A549 treated with Mapracorat at 1 μM for 4 hours (cell line): ENCODE measurements around the gene OR51B6. TPM values are rescaled to one million over a fixed set of nuclear protein-coding genes. Genes with fewer than 3 reads are reported as not detected.

Experiments
- total RNA-seq: library from RNA; stranded (reverse); fragments of 200-300 nt; extraction: Qiagen RNA extraction; gene quantifications from 5 replicates; pipeline ENCODE4 v1.2.3, GENCODE V29; 2022

OR51B6 gene, protein sequence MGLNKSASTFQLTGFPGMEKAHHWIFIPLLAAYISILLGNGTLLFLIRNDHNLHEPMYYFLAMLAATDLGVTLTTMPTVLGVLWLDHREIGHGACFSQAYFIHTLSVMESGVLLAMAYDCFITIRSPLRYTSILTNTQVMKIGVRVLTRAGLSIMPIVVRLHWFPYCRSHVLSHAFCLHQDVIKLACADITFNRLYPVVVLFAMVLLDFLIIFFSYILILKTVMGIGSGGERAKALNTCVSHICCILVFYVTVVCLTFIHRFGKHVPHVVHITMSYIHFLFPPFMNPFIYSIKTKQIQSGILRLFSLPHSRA
- total RNA-seq = not detected in 5 replicates

DNA sequence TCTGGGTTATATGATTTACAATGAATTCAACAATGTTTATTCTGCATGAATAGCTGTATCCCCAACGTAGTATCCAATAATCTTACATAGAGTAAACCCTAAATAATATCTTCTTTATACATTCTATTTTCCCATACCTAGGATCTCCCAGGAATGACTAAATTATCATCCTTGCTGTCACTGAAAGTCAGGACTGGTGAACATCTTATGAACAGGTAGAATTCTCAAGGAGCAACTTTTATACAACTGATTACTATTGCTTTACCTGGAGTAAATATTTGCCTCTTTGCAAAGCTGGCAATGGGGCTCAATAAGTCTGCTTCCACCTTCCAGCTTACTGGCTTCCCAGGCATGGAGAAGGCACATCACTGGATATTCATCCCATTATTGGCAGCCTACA, at the start of gene OR51B6:
OR51B6 (plus strand) TSS at position 301 of the 400 bp plus-strand sequence; CDS start at position 301, 0 bp downstream.

DNA sequence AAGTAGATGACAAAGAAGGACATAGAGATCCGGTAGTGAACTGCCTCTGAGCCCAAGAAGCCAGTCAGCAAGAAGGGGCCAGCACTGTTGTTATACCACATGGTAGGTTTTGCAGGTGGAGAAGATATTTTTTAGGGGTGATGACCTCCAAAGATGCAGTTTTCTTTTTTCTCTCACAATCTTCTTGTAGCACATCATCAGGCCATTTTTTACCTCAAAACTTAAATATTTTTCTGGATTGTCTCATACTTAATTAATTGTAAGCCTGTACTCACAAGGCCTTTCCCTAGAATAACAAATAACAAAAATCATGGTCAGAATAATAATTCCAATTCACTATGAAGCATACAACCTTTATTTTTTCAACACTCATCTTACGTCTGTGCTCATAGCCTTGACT, 49.5 kb upstream of the OR51B6 start, which contains the start of gene OR51B4:
OR51B4 (minus strand) TSS at position 101 of the 400 bp plus-strand sequence; CDS start at position 101, 0 bp downstream.

DNA sequence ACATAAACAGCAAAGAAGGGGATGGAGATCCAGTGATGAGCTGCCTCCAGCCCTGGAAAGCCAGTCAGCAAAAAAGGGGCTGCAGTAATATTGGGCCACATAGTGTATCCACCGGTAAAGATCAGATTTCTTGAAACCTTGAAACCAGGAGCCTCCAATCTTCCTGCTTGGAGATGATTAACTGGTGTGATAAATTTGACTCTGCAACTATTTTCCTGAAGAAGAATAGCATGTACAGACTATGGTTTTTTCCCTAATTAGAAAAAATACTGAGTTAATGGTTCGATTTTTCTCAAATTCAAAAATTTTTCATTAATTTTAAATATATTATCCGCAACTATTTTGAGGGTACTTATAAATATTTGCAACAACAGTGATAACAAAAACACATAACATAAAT, 27.1 kb upstream of the OR51B6 start, which contains the start of gene OR51B2:
OR51B2 (minus strand) TSS at position 101 of the 400 bp plus-strand sequence; CDS start at position 101, 0 bp downstream.

GRCh38 chr11:5343474-5344335, 7.6 kb upstream of the OR51B6 start, which contains the start of gene OR51B5:
Gene OR51B5 (minus strand): TSS chr11:5343524. CDS start chr11:5343524, 0 bp downstream.

GRCh38 chr11:5383576-5383975, 32.3 kb downstream of the OR51B6 start, which contains the start of gene OR51M1:
Gene OR51M1 (plus strand): TSS chr11:5383812. CDS start chr11:5389399, 5,587 bp downstream.

Other genes with a start within 250 kb of the OR51B6 start
- not detected in 5 replicates for gene OR52A5, start 213.2 kb upstream of the OR51B6 start, total RNA-seq
- not detected in 5 replicates for gene OR52A1, start 196.8 kb upstream of the OR51B6 start, total RNA-seq
- not detected in 5 replicates for gene OR51V1, start 150.8 kb upstream of the OR51B6 start, total RNA-seq
- not detected in 5 replicates for gene HBB, start 124.4 kb upstream of the OR51B6 start, total RNA-seq
- not detected in 5 replicates for gene HBD, start 117.0 kb upstream of the OR51B6 start, total RNA-seq
- not detected in 5 replicates for gene HBG1, start 101.7 kb upstream of the OR51B6 start, total RNA-seq
- not detected in 5 replicates for gene HBG2, start 96.7 kb upstream of the OR51B6 start, total RNA-seq
- gene HBE1, start 81.6 kb upstream of the OR51B6 start, total RNA-seq = 0.20 TPM in 1 of 5 replicates, not detected in the others
- gene OR51B4, start 49.6 kb upstream of the OR51B6 start, total RNA-seq = not detected in 5 replicates
- gene OR51B2, start 27.2 kb upstream of the OR51B6 start, total RNA-seq = not detected in 5 replicates
- gene OR51B5, start 8.0 kb upstream of the OR51B6 start, total RNA-seq = 0.13 TPM in 2 of 5 replicates, not detected in the others
- gene OR51M1, start 32.3 kb downstream of the OR51B6 start, total RNA-seq = not detected in 5 replicates
- gene OR51Q1, start 70.6 kb downstream of the OR51B6 start, total RNA-seq = not detected in 5 replicates
- not detected in 5 replicates for gene OR51I1, start 90.0 kb downstream of the OR51B6 start, total RNA-seq
- not detected in 5 replicates for gene OR51I2, start 97.8 kb downstream of the OR51B6 start, total RNA-seq
- not detected in 5 replicates for gene OR52D1, start 137.2 kb downstream of the OR51B6 start, total RNA-seq
- gene UBQLN3, start 158.4 kb downstream of the OR51B6 start, total RNA-seq = not detected in 5 replicates
- gene UBQLNL, start 165.2 kb downstream of the OR51B6 start, total RNA-seq = not detected in 5 replicates
- gene OR52H1, start 197.0 kb downstream of the OR51B6 start, total RNA-seq = not detected in 5 replicates
- gene OR52B6, start 229.4 kb downstream of the OR51B6 start, total RNA-seq = not detected in 5 replicates
- 8.7 to 9.9 TPM (median 9.2 TPM) in 5 replicates for gene TRIM6, start 245.1 kb downstream of the OR51B6 start, total RNA-seq